ENCODE data around the gene MGRN1. TPM values are rescaled to one million over a fixed set of nuclear protein-coding genes. Genes with fewer than 3 reads are reported as not detected.

MGRN1 gene
- total and polyA plus RNA-seq, 4 donors = 29.5 to 112 (median 47.0) TPM

DNA sequence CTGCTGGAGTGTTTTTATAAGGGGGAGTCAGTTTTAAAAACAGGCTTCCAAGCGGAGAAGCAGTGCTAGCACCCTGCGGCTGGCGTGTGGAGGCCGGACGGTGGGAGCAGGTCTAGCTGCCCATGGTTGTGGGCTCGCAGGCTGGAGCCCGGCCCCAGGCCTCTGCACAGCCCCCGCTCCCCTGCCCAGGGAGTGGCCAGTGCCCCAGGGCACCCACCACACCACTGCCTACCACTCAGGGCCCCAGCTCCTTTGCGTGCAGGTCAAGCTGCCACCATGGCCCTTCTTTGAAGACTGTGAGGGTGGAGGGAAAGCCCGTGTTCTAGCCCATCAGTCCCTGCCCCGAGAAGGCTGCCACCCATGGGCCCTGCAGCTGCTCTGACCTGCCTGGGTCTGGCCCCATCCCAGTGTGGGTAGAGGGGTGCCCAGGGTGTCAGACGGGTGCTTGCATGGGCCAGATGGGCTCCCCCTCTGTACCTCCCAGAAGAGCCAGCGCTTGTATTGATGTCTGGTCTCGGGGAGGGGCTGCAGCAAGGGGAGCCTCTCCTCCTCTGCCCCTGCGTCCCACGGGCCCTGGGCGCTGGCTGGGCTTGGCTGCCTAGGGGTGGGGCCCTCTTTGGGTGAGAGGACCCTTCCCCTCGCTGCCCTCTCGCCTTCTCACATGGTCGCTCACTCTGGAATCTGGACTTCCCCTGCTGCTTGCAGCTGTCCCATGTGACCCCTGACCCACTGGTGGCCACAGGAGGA lies 67.2 kb downstream of the MGRN1 start:
- no peak for TF ChIP-seq CTCF (IDR thresholded peaks at IDR 0.05; ENCODE audit: control extremely low read depth, extremely low read depth)

DNA sequence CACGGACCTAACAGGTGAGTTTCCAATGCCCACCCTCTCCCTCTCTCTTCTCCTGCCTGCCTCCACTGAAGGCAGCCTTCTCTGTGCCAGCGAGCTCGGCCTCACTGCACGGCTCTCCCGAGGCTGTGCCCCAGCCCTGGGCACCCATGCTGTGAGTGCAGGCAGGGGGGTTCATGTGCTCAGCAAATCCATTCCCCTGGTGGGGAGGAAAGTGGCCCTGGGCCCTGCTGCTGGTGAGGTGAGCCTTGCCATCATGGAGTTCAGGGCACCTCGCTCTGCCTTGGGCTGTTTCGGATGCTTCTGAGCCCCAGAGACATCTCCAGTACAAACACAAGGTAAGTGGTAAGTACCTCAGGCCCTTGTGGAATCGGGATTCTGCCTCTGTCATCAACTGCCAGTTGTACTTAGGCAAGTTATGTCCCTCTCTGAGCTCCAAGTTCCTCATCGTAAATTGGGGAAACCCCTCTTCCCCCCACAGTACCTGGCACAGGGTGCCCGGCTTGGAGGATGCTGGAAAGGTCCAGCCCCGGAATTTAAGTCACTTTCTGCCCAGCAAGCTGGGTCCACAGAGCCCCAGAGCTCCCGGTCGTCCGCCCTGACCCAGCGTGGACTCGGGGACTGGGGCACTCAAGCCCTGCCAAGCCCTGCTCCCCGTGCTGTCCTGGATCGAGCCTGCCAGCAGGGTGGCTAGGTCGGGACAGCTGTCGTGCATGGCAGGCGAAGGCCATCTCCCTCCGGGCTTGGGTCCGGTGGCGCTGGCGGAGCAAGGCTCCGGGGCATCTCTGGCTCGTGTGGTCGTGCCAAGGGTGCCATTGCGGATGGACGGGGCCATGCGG lies 68.1 kb downstream of the MGRN1 start:
- WGBS, 2 donors = 17 to 18% methylated on average over 31 of the region's 31 CpGs
- no peaks in the 10 kb centered on the region for H3K9me3 ChIP-seq (ENCODE audit: control insufficient read depth in 4 of 4, insufficient read depth in 3 of 4, low read length in 3 of 4)
- H3K4me1 ChIP-seq (ENCODE audit: control insufficient read depth in 5 of 5, insufficient read depth in 5 of 5, low read length in 5 of 5) = peaks cover 0 to 25% (median 8%) of the 10 kb centered on the region in 5 donors
- no peaks in the 10 kb centered on the region for H3K27me3 ChIP-seq (ENCODE audit: control insufficient read depth in 3 of 3, insufficient read depth in 3 of 3, low read length in 2 of 3)
- ATAC-seq (ENCODE audit: insufficient read depth, low FRiP score) = peak; percentile 1
- H3K27ac ChIP-seq (ENCODE audit: low read depth in 1 of 2, low read length in 1 of 2) = peak overlapping the region; percentile 66 to 70
- DNase-seq = peak in 1 of 3 donors; percentile 28
- H3K9ac ChIP-seq (ENCODE audit: insufficient read depth in 1 of 2, low read length in 2 of 2) = peak overlapping the region in 1 of 2 donors; percentile 11
- H3K4me3 ChIP-seq = peak overlapping the region; percentile 60
- no peak for TF ChIP-seq CTCF (IDR thresholded peaks at IDR 0.05; ENCODE audit: control extremely low read depth, extremely low read depth)
- H3K36me3 ChIP-seq (ENCODE audit: control insufficient read depth in 4 of 4, insufficient read depth in 4 of 4, low read length in 4 of 4) = peaks cover 0 to 49% (median 17%) of the 10 kb centered on the region in 4 donors

More for the DNA sequence above, 67.2 kb downstream of the MGRN1 start:
- Histone ChIP-seq H3K27me3 (ENCODE audit: control insufficient read depth in 3 of 3, insufficient read depth in 3 of 3, low read length in 2 of 3) (no peaks in the 10 kb centered on the region), H3K27ac (ENCODE audit: low read depth in 1 of 2, low read length in 1 of 2) (no peak overlapping the region), H3K4me3 (no peak overlapping the region), H3K36me3 (ENCODE audit: control insufficient read depth in 4 of 4, insufficient read depth in 4 of 4, low read length in 4 of 4) (peaks cover 0 to 48% (median 14%) of the 10 kb centered on the region in 4 donors), H3K9ac (ENCODE audit: insufficient read depth in 1 of 2, low read length in 2 of 2) (no peak overlapping the region), H3K4me1 (ENCODE audit: control insufficient read depth in 5 of 5, insufficient read depth in 5 of 5, low read length in 5 of 5) (peaks cover 0 to 25% (median 8%) of the 10 kb centered on the region in 5 donors), H3K9me3 (ENCODE audit: control insufficient read depth in 4 of 4, insufficient read depth in 3 of 4, low read length in 3 of 4) (no peaks in the 10 kb centered on the region)
- 78% methylated on average over 20 of the region's 20 CpGs for WGBS, 2 donors
- ATAC-seq (ENCODE audit: insufficient read depth, low FRiP score) = no peak
- DNase-seq = no peak

DNA sequence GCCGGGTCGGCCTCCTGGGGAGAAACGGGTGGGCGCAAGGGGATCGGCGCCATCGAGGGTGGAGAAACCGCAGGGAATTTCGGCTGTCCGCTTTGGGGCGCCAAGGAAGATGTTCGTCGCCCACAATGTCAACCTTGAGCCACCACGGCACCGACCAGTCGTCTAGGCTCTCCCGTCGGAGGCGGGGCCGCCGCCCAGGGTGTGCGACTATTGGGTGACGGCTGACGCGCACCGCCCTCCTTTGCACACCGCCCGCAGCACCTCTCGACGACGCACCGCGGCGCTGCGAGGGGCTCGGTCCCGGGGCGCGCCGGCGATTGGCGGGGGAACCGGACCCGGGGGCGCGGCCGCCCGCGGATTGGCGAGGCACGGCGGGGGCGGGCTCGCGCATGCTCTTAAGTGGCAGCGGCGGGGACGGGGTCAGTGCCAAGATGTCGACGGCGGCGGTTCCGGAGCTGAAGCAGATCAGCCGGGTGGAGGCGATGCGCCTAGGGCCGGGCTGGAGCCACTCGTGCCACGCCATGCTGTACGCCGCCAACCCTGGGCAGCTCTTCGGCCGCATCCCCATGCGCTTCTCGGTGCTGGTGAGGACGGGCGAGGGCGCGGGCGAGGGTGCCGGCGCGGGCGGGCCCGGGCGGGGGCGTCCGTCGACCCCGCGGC lies 68.8 kb downstream of the MGRN1 start, which contains the start of gene NUDT16L1:
Gene NUDT16L1 (plus strand): TSS at position 267 of the 660 bp plus-strand sequence. CDS start 165 bp downstream, at position 432.
- H3K4me3 ChIP-seq = peak within 1 kb of the TSS; percentile 99
- H3K27ac ChIP-seq (ENCODE audit: low read depth in 1 of 2, low read length in 1 of 2) = peak within 1 kb of the TSS; percentile 93
- peak within 1 kb of the TSS; percentile 11 to 49 for H3K9ac ChIP-seq (ENCODE audit: insufficient read depth in 1 of 2, low read length in 2 of 2)
- WGBS, 2 donors = 0% methylated on average over 57 to 91 of the region's 91 CpGs
- DNase-seq (peak; percentile 97 to 98 (median 97)), ATAC-seq (ENCODE audit: insufficient read depth, low FRiP score) (peak; percentile 96)
- H3K27me3 ChIP-seq (ENCODE audit: control insufficient read depth in 3 of 3, insufficient read depth in 3 of 3, low read length in 2 of 3) = no peaks in the 10 kb centered on the region
- peaks cover 1 to 50% (median 17%) of the 10 kb centered on the region in 4 donors for H3K36me3 ChIP-seq (ENCODE audit: control insufficient read depth in 4 of 4, insufficient read depth in 4 of 4, low read length in 4 of 4)
- peak; percentile 19 for TF ChIP-seq CTCF (IDR thresholded peaks at IDR 0.05; ENCODE audit: control extremely low read depth, extremely low read depth)
- H3K4me1 ChIP-seq (ENCODE audit: control insufficient read depth in 5 of 5, insufficient read depth in 5 of 5, low read length in 5 of 5) = peaks cover 0 to 25% (median 8%) of the 10 kb centered on the region in 5 donors
- H3K9me3 ChIP-seq (ENCODE audit: control insufficient read depth in 4 of 4, insufficient read depth in 3 of 4, low read length in 3 of 4) = no peaks in the 10 kb centered on the region
